Thymus (tissue), 11 donors: Measurements from ENCODE around the gene EFNA4. TPM values are rescaled to one million over a fixed set of nuclear protein-coding genes. Genes with fewer than 3 reads are reported as not detected.

ENCODE experiments used
- DNase-seq, 9 donors: peaks; one replicate each; pipeline ENCODE4 v3.0.0-alpha.2; 2013; ENCODE audit warnings: low spot score in 9 of 9, low read depth in 6 of 9, missing footprints in 1 of 9
- H3K27ac ChIP-seq, 2 donors: one replicate each; pipeline ENCODE4 v1.5.1; 2013; ENCODE audit warnings: control low read depth in 1 of 2, low read depth in 1 of 2, low read length in 1 of 2, mild to moderate bottlenecking in 1 of 2, moderate library complexity in 1 of 2
- H3K27me3 ChIP-seq, 2 donors: one replicate each; pipeline ENCODE4 v1.5.1; 2013; ENCODE audit warnings: low read length in 1 of 2; ENCODE audit not compliant: control insufficient read depth in 2 of 2, insufficient read depth in 1 of 2
- H3K36me3 ChIP-seq, 2 donors: one replicate each; pipeline ENCODE4 v1.5.1; 2013; ENCODE audit warnings: low read length in 1 of 2, mild to moderate bottlenecking in 1 of 2, moderate library complexity in 1 of 2; ENCODE audit not compliant: control insufficient read depth in 2 of 2, insufficient read depth in 2 of 2
- H3K4me1 ChIP-seq, 2 donors: one replicate each; pipeline ENCODE4 v1.5.1; 2013; ENCODE audit warnings: low read length in 2 of 2; ENCODE audit not compliant: control insufficient read depth in 2 of 2, insufficient read depth in 2 of 2
- H3K4me3 ChIP-seq, 2 donors: one replicate each; pipeline ENCODE4 v1.5.1; 2013; ENCODE audit warnings: low read length in 2 of 2, control low read depth in 1 of 2, mild to moderate bottlenecking in 1 of 2
- H3K9me3 ChIP-seq, 2 donors: one replicate each; pipeline ENCODE4 v1.5.1; 2013; ENCODE audit warnings: low read length in 1 of 2, mild to moderate bottlenecking in 1 of 2; ENCODE audit not compliant: control insufficient read depth in 2 of 2, insufficient read depth in 1 of 2
- WGBS: extraction: QIAGEN DNeasy Blood & Tissue Kit; methylation state at CpG from one replicate; pipeline ENCODE4 v1.1.7; 2013; 5-methylcytosine and 5-hydroxymethylcytosine counted together
- polyA plus RNA-seq: library from polyadenylated mRNA; stranded (reverse); fragments of 200-250 nt; gene quantifications from one replicate; pipeline ENCODE4 v1.2.3, GENCODE V29; 2013
- total RNA-seq: library from RNA; stranded (reverse); fragments of 120-200 nt; gene quantifications from one replicate; pipeline ENCODE4 v1.2.4, GENCODE V29; 2013
- donor health status: healthy.

The EFNA4 gene
- total and polyA plus RNA-seq, 2 donors, result 4.9 to 7.4 TPM

DNA sequence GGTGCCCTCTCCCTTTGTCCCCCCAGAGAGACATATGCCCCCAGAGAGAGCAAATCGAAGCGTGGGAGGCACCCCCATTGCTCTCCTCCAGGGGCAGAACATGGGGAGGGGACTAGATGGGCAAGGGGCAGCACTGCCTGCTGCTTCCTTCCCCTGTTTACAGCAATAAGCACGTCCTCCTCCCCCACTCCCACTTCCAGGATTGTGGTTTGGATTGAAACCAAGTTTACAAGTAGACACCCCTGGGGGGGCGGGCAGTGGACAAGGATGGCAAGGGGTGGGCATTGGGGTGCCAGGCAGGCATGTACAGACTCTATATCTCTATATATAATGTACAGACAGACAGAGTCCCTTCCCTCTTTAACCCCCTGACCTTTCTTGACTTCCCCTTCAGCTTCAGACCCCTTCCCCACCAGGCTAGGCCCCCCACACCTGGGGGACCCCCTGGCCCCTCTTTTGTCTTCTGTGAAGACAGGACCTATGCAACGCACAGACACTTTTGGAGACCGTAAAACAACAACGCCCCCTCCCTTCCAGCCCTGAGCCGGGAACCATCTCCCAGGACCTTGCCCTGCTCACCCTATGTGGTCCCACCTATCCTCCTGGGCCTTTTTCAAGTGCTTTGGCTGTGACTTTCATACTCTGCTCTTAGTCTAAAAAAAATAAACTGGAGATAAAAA, 23.5 kb downstream of the EFNA4 start:
- H3K27ac ChIP-seq, result no peak overlapping the region
- H3K9me3 ChIP-seq, result peaks cover 0 to 7% of the 10 kb centered on the region in 2 donors
- peaks cover 13 to 47% of the 10 kb centered on the region in 2 donors for H3K4me1 ChIP-seq
- peaks cover 24 to 41% of the 10 kb centered on the region in 2 donors for H3K27me3 ChIP-seq
- WGBS, result 79% methylated on average over 8 of the region's 8 CpGs
- no peak overlapping the region for H3K4me3 ChIP-seq
- H3K36me3 ChIP-seq, result no peaks in the 10 kb centered on the region
- no peak for DNase-seq

- no peaks in the 10 kb centered on the region for H3K36me3 ChIP-seq
- DNase-seq, result peak in 7 of 9 donors; percentile 50 to 87 (median 79)
- peaks cover 0 to 4% of the 10 kb centered on the region in 2 donors for H3K9me3 ChIP-seq
- peaks cover 0 to 28% of the 10 kb centered on the region in 2 donors for H3K27me3 ChIP-seq
- 33% methylated on average over 29 of the region's 29 CpGs for WGBS
- no peak overlapping the region for H3K27ac ChIP-seq
- peaks cover under 1 to 15% of the 10 kb centered on the region in 2 donors for H3K4me1 ChIP-seq
- no peak overlapping the region for H3K4me3 ChIP-seq
Observed at GRCh38 chr1:155091071-155092051, 27.8 kb downstream of the EFNA4 start.

DNA sequence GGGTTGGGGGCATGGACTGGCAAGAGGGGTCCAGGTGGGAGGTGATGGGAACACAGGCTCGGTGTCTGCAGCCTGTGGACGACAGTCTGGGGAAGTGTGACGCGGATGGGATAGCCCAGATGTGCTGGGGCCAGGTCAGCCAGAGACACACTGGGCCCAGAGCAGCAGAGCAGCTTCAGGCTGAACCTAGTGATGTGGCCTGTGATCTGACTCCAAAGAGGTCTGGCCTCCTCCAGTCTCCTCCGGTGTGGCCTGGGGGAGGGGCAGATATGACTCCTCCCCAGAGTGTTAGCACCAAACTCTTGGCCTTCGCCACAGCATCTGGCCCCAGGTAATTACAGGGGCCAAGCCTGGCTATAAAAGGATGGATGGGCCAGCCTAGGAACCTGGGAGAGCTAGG, 28.6 kb downstream of the EFNA4 start:
- 98% methylated on average over 6 of the region's 6 CpGs for WGBS
- Histone ChIP-seq H3K4me3 (no peak overlapping the region), H3K36me3 (no peaks in the 10 kb centered on the region), H3K27me3 (peaks cover 0 to 27% of the 10 kb centered on the region in 2 donors), H3K27ac (no peak overlapping the region), H3K9me3 (peaks cover 0 to 4% of the 10 kb centered on the region in 2 donors), H3K4me1 (peaks cover 0 to 13% of the 10 kb centered on the region in 2 donors)
- DNase-seq, result no peak

- no peak for DNase-seq
- no peak overlapping the region for H3K4me3 ChIP-seq
- WGBS, result 93% methylated on average over 12 of the region's 12 CpGs
- peaks cover 0 to 27% of the 10 kb centered on the region in 2 donors for H3K27me3 ChIP-seq
- peaks cover 0 to 13% of the 10 kb centered on the region in 2 donors for H3K4me1 ChIP-seq
- peaks cover 0 to 4% of the 10 kb centered on the region in 2 donors for H3K9me3 ChIP-seq
- H3K27ac ChIP-seq, result no peak overlapping the region
- H3K36me3 ChIP-seq, result no peaks in the 10 kb centered on the region
Observed at GRCh38 chr1:155092641-155093040, 29.1 kb downstream of the EFNA4 start.

DNA sequence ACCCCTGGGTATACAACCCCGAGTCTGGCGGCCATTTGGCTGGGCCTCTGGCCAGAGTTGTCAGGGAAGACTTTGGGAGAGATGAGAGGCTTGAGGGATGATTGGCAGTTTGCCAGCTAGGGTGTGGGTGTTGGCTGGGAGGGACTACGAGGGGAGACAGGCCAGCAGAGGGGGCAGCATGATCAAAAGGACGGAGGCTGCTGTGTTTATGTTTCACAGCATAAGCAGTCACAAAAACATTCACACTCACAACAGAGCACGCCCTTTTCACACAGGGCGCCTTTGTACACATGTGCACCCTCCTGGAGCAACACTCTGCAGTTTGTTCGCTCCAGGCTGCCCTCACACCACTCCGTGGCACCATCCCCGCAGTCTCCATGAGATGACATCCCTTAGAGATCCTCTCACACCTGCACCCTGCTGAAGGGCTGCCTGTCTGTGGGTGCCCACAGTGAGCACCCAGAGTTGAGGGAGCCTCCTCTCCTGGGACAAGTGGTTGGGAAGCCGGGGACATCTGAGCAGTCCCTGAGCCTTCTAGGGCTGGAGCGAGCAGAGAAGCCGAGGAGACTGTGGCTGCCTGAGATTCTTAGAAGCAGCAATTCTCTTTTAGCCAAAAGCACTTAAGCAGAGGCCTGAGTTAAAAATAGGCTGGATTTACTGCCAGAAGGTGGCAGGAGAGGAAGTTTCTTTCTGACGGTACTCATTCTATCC, 30.5 kb downstream of the EFNA4 start:
- Histone ChIP-seq H3K27ac (no peak overlapping the region), H3K36me3 (no peaks in the 10 kb centered on the region), H3K4me1 (peaks cover 0 to 13% of the 10 kb centered on the region in 2 donors), H3K27me3 (peaks cover 0 to 25% of the 10 kb centered on the region in 2 donors), H3K4me3 (no peak overlapping the region), H3K9me3 (peaks cover 0 to 4% of the 10 kb centered on the region in 2 donors)
- DNase-seq, result peak in 1 of 9 donors; percentile 58
- 54% methylated on average over 13 of the region's 13 CpGs for WGBS

- no peak overlapping the region for H3K4me3 ChIP-seq
- H3K27ac ChIP-seq, result no peak overlapping the region
- peaks cover 0 to 25% of the 10 kb centered on the region in 2 donors for H3K27me3 ChIP-seq
- no peaks in the 10 kb centered on the region for H3K36me3 ChIP-seq
- peaks cover 0 to 4% of the 10 kb centered on the region in 2 donors for H3K9me3 ChIP-seq
- WGBS, result 93% methylated on average over 2 of the region's 2 CpGs
- peaks cover 0 to 13% of the 10 kb centered on the region in 2 donors for H3K4me1 ChIP-seq
- DNase-seq, result no peak
Observed at GRCh38 chr1:155094622-155094948, 31.0 kb downstream of the EFNA4 start.

DNA sequence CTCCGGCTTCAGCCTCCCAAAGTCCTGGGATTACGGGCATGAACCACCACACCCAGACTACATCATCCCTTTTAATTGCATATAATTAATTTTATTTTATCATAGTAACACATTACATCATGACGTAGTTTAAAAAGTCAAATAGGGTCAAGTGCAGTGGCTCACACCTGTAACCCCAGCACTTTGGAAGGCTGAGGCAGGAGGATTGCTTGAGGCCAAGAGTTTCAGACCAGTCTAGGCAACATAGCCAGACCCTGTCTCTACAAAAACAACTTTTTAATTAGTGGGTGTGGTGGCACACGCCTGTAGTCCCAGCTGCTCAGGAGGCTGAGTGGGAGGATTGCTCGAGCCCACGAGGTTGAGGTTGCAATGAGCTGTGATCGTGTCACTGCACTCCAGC, 35.8 kb downstream of the EFNA4 start:
- no peak for DNase-seq
- H3K27me3 ChIP-seq, result peaks cover 0 to 4% of the 10 kb centered on the region in 2 donors
- no peak overlapping the region for H3K4me3 ChIP-seq
- H3K27ac ChIP-seq, result no peak overlapping the region
- no peaks in the 10 kb centered on the region for H3K9me3 ChIP-seq
- 96% methylated on average over 7 of the region's 7 CpGs for WGBS
- H3K36me3 ChIP-seq, result no peaks in the 10 kb centered on the region
- H3K4me1 ChIP-seq, result peaks cover 0 to 2% of the 10 kb centered on the region in 2 donors

GRCh38 chr1:155103325-155103724, 39.8 kb downstream of the EFNA4 start:
- Histone ChIP-seq H3K4me3 (no peak overlapping the region), H3K27me3 (no peaks in the 10 kb centered on the region), H3K27ac (no peak overlapping the region), H3K36me3 (no peaks in the 10 kb centered on the region), H3K4me1 (peaks cover 0 to 2% of the 10 kb centered on the region in 2 donors), H3K9me3 (no peaks in the 10 kb centered on the region)
- no peak for DNase-seq
- 94% methylated on average over 9 of the region's 9 CpGs for WGBS
